ENCODE results near the gene RAC2.
"Not testable (repeated sequence)": the region's sequence is repeated elsewhere in the genome, so short reads cannot be mapped to it uniquely, and the experiment has no call there.

Gene RAC2

GRCh38 chr22:37233371-37233750 is 10.7 kb downstream of the RAC2 start:
- not testable (repeated sequence) for DNase-seq

- DNase-seq, result no peak
Measured at GRCh38 chr22:37232140-37232998, 11.7 kb downstream of the RAC2 start.

- DNase-seq, result peak; percentile 52
Measured at GRCh38 chr22:37231406-37232139, 12.5 kb downstream of the RAC2 start.

- peak; percentile 85 for DNase-seq
Measured at GRCh38 chr22:37230673-37231405, 13.2 kb downstream of the RAC2 start.

- DNase-seq, result peak; percentile 93
Measured at GRCh38 chr22:37229805-37230672, 14.0 kb downstream of the RAC2 start.

GRCh38 chr22:37229012-37229804 is 14.9 kb downstream of the RAC2 start:
- peak; percentile 61 for DNase-seq

GRCh38 chr22:37228106-37229011 is 15.7 kb downstream of the RAC2 start:
- DNase-seq, result peak; percentile 77

GRCh38 chr22:37226514-37226913 is 17.6 kb downstream of the RAC2 start:
- DNase-seq, result no peak

GRCh38 chr22:37226087-37226486 is 18.0 kb downstream of the RAC2 start:
- DNase-seq, result no peak

GRCh38 chr22:37225481-37225880 is 18.6 kb downstream of the RAC2 start:
- DNase-seq, result no peak

GRCh38 chr22:37224757-37225420 is 19.2 kb downstream of the RAC2 start:
- DNase-seq, result no peak

- DNase-seq, result no peak
Measured at GRCh38 chr22:37223965-37224551, 20.0 kb downstream of the RAC2 start.

GRCh38 chr22:37222440-37222971 is 21.6 kb downstream of the RAC2 start:
- peak; percentile 64 for DNase-seq

GRCh38 chr22:37221424-37222333 is 22.4 kb downstream of the RAC2 start:
- DNase-seq, result no peak

- DNase-seq, result no peak
Measured at GRCh38 chr22:37220543-37220981, 23.5 kb downstream of the RAC2 start.

GRCh38 chr22:37219533-37219932 is 24.5 kb downstream of the RAC2 start:
- no peak for DNase-seq

GRCh38 chr22:37218771-37219411 is 25.2 kb downstream of the RAC2 start:
- peak; percentile 87 for DNase-seq

- no peak for DNase-seq
Measured at GRCh38 chr22:37218399-37218770, 25.7 kb downstream of the RAC2 start.

All from CD4-positive, alpha-beta T cell treated with Interleukin-4 for 4 hours (primary cell).